HG03159 (cell line): Measurements from ENCODE around the gene CTDNEP1.
A peak's percentile ranks its signal among the peaks of the same experiment; 100 is the strongest.

ENCODE experiments used
- ATAC-seq: cut with Tn5 transposase; IDR thresholded peaks from one replicate; pipeline ENCODE4 v1.9.1; 2021; ENCODE audit warnings: mild to moderate bottlenecking, moderate library complexity; ENCODE audit not compliant: unreplicated experiment

Gene CTDNEP1

DNA sequence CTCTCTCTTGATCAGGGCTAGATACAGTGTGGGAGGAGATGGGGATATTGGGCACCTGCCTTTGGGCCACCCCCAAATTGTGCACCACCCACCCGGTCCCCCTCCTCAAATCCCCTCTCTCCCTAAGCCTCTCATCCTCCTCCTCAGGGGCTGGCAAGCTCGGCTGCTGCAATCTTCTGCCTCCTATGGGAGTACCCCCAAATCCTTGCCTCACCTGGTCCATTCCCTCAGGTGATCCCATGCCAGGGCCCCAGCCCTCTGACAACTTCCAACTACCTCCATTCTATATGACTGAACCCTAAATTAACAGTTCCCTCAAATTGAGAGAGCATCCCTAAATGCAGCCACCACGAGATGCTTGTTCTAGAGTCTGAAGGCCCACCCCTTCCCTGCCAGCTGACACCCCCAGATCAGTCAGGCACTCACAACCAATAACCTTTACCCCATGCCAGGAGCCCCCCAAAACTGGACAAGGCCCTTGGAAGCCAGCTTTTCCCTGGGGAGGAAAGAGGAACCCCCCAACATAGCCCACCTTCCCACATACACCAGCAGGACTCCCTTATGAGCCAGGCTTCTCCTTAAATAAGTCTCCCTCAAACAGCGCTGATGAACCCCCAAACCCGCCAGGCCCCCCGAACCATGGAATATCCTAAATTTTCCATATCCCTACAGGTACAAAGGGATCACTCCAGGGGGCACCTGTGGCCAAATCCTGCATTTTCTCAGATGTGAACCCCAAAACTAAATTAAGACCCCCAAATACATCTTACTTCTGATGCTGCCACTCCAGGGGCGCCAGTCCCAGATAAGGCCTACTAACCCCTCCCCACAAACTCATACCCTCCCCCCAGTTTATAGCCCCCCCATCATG lies 35.1 kb downstream of the CTDNEP1 start:
- no peak for ATAC-seq

DNA sequence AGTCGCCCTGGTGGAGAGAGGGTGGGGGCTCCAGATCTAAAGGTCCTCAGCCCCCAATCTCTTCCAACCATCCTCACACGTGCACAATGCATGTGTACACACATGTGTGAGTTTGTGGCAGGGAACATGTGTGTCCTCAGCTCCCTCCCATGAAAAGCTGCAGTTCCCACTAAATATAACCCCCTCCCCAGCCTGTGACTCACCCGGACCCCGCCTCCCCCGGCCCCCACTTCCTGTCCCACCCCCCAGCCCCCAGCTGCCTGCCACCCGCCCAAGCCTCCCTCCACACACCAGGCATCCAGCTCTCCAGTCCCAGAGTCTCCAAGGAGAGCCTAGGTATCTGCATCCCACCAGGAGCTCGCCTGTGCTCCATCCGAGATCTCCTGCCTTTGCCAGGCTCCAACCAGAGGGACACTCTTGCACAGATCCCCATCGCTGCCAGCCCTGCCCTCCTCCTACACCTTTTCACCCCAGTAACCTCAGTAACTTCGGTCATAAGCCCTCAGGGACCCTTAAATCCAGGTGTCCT lies 35.8 kb downstream of the CTDNEP1 start:
- no peak for ATAC-seq

DNA sequence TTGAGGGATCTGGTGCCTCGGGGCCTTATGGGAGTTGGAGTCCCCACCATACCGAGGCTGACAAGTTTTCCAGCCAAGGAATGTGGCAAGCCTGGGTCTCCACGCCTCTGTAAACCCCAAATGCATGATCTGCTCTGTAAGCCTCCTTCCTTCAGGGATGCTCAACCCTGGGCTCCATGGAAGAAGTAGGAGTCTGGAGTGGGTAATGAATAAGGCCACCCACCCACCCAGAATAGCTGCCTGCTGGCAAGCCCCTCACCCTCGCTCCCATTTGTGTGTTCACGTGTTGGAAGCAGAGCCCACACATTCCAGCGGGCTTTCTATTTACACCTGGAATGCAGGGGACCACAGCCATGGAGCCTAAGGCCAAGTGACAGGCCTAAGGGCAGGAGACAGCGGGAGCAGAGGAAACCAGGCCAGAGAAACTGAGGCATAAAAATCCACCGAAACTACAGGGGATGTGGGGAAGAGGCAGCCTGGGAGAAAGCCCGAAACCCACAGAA lies 36.3 kb downstream of the CTDNEP1 start:
- no peak for ATAC-seq

DNA sequence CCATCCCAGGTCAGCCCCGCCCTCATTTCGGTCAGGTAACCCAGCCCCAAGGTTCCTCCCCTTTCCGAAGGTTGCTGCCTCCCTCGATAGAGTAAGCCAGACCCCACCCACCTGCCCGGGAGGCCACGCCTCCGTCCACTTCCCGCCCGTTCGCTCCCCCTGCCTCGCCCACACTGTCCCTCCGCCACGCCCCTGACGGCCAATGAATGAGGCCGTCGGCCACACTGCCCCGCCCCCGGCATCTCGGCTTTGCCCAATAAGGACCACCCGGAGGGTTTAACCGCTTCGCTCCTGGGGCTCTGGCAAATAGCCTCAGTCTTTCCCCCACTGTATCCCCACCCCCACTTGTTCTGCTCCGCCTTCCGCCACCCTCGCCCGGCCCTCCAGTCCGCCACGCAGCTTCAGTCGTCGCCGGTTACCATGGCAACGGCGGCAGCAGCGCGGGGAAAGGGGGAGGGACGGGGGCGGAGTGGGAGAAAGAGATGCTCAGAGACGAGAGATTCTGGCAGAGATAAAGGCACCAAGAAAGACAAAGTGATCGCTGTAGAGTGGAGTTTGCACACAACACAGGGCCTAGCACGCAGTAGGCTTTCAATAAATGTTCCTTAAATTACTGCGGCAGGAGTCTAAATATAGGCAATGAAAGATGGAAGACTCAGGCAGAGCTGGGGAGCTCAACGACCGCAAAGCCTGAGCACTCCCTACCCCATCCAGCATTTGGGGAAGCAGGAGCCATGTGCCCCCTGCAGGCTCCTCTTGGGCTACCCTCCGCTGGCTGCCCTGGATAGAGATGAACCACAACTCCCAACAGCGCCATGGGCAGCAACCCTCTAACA lies 37.0 kb downstream of the CTDNEP1 start:
- ATAC-seq = peak; percentile 81

DNA sequence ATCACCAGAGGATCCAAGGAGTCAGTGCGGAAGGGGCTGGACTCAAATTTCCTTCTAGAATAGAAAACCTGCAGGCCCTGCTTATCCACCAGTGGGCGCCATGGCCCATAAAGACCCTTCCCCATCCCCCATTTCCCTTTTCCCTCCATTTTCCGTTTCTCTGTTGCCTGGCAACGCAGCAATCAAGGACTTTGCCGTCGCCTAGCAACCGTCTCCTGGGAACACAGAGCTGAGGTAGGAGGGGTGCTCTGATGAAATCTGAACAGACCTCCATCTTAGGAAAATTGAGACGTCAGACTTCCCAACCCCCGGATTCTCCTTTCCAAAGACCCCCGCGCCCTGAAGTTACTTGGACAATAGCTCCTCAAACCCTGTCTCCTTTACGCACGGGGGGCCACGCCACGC lies 37.6 kb downstream of the CTDNEP1 start:
- ATAC-seq = no peak

DNA sequence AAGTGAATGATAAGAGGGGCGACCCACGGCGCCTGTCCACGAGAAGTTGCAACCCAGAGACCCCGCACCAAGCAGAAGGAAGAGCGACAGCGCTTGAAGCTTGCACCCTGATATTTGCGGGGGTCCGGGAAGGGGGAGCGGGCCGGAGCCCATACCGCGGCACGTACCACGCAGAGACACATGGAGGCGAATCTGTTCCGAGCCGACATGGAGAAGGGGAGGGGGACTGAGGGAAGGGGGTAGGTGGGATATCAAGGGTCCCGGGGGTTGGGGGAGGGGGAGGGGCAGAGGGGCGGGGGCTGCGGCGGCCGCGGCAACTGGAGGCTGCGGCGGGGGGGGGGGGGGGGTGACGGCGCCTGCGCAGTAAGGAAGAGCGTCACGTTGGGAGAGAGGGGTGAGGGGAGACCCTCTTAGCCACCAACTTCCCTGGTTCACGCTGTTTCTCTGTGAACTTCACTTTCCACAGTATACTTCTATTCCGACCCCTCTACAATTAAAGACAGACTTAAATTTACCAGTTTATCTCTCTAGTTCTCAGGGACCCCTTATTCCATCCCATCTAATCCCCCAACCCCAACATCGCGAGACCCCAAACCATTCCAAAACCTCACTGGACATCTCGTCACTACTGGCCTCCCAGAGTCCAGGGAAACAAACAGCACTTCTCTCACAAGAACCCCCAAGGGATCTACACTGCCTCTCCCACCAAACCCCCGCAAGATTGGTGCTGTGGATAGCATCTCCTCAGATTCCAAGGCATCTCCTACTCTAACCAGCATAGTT lies 39.9 kb downstream of the CTDNEP1 start:
- no peak for ATAC-seq

DNA sequence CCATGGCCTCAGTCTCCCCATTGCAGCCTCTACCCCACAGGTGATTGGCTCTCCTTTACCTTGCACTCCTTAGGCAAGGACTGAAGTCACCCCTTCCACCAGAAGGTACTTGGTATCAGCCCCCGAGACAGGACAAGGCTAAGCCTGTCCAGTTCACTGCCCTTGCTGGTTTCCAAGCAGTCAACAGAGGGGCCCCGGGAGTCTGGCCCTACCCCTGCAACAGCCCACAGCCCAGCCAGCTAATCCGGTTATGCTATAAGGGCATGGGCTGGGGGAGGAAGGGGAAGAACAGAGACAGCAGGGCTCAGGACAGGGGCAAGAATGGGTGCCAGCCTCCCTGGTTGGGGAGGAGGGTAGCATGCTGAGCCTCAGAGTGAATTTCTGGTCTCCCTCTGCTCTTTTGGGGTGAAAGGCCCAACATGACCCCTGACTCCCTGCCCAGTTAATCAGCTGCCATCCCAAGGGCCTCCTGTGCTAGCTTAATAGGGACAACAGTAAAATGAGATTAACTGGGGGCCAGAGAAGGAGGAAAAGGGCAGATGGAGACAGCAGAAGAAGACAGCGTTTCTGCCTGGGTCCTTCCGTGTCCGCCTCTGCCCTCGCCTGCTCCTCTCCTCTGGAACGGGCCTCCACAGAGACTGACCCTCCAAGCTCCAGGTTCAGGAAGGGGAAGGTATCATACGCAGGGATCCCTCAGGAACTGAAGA lies 42.6 kb downstream of the CTDNEP1 start:
- no peak for ATAC-seq

DNA sequence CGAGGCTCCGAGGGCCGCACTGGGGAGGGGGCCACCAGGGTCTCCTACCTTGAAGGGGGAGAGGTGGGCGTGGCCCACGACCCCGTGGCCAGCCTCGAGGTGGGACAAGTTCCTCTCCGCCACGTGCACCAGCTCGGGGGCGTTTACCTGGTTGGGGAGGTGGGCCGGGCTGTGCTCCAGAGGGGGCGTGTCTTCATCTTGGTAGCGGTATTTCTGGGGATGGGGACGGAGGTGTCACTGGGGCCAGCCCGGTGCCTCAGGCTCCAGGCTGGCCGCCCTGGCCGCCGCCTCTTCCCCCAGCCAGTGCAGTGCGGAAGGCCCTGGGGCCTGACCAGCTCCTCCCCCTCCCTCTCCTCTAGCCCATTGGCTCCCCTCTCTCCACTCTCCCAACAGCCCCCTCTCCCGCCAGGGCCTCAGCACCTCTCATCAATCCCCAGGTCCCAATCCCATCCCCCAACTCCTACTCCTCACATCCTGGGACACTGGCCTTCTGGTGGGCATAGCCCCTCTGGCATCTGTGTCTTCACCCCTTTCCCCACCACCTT lies 43.4 kb downstream of the CTDNEP1 start:
- no peak for ATAC-seq

DNA sequence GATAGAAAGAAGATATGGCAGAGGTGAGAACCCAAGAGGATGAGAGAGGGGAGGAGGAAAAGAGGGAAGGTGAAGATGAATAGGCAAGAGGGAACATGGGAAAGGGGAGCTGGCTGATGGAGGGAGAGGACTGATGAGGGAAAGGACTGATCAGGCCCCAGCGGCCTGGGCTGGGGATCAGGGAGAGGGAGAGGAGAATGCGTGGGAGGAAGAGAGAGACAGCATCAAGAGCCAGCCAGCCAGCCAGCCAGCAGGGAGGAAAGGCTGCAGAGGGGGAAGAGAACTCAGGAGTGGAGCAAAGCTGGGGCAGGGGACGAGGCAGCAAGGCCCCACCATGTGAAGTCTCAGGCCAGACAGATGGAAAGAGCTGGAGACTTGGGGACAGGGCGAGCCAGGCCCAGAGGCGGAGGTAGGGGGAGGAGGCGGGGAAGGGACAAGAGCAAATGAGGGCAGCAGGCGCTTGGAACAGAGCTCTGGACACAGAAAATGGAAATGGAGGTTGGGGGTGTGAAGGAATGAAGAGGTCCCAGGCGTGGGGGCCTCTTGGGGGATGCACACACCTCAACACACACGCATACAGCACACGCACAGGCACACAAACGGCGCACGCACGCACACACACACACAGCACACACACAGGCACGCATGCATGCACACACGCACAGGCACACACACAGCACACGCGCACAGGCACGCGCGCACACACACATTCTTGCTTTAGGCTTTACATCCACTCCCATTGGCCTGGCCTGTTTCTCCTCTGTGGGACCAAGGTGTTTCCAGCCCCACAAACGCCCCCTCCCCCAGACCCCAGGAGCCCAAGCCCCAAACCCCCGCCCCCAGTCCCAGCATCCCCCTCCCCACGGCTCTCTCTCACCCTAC lies 44.2 kb downstream of the CTDNEP1 start:
- no peak for ATAC-seq

DNA sequence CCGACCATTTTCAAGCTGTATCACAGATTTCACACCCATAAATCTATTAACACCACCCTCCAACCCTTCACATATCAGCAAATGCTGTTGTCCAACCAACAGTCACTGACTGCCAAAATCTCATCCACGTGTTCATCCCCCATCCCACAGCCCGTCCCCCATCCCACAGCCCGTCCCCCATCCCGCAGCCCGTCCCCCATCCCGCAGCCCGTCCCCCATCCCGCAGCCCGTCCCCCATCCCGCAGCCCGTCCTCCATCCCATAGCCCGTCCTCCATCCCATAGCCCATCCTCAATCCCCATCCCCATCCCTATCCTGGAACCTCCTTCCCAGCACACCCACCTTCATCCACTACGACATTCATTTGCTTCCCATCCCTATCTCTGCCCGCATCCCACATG lies 46.0 kb downstream of the CTDNEP1 start:
- ATAC-seq = no peak

DNA sequence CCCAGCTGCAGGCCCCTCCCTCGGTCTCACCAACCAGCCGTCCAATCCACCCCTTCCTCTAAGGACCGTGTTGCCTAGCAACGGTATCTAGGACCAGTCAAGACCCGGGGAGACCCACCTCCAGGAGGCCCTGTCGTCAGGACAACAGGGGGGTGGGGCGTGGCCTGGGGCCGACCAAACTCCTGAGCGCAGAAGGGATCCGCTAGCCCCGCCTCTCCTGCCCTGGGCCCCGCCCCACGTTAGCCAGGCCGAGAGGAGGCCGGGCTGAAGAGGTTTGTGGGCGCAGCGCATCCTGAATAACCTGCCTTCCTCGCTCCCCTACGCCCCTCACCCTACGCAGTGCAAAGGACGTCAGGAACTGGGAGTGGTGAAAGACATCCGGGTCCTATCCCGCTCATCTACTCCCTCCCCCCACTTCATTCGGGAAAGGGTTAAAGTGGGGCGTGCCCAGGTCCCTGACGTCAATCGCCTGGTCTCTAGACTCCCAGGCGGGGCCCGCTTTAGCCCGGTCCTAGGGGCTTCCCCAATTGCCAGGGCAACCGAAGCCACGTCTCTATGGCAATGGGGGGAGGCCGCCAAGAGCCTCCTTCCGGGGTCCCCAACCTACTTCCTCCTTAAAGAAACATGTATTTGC lies 46.6 kb downstream of the CTDNEP1 start:
- peak; percentile 72 for ATAC-seq

DNA sequence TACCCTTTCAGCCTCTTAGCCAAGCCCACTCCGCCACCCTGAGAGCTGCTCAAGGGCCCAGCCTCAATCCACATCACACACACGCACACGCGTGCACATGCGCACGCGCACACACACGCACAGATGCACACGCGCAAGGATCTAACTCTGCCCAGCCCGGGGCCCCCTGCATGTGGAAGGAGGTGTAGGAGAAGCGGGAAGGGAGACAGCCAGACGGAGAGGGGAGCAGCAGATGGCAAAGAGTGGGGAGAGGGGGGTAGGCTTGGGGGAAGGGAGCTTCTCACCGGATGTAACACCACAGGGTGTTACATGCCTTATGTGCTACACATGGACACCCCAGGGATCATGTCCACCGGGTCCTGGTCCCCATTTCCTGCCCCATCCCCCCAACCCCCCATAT lies 47.2 kb downstream of the CTDNEP1 start:
- ATAC-seq = no peak

DNA sequence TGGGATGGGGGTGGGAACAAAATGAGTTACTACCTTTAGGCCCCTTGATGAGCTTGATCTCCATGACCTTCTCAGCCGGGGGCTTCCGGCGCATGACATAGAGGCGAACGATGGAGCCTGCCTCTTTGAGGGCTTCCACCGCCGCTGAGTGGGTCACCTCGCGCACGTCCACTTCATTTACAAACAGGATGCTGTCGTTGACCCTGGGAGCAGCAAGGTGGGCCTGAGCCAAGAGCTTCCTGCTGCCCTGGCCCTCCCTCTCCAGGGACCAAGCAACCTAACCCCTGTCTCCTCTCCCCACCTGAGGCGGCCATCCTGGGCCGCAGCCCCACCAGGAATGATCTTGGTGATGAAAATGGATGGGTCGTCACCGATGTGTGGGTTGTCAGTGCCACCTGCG lies 48.1 kb downstream of the CTDNEP1 start:
- ATAC-seq = no peak

DNA sequence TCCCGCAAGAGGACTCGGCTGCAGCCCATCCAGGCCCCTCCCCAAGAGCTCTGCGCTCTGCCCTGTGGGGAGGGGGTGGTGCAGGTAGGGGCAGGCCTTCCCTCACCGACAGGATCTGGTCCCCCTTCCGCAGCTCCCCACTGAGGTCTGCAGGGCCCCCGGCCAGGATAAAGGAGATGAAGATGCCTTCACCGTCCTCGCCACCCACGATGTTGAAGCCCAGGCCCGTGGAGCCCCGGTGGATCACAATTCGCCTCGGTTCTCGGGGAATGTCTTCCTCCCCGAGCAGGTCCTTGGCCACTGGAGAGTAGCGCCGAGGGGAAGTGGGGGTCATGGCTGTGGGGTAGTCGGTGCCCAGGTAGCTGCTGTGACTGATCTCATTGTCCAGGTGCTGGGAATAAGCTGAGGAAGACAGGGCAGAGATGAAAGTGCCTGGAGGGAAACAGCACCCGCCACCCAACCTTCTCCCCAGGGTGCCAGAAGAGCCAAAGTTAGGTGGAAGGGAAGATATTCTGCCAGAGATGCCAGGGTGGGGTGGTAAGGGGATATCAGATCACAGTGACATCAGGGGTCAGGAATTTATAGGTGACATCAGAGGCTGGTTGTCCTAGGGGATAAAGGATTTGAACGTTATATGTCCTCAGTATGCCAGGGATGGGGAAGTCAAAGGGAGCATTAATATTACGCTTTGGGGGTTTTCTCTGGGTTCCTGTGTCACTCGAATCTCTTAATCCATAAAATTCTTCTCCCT lies 54.7 kb downstream of the CTDNEP1 start:
- no peak for ATAC-seq

DNA sequence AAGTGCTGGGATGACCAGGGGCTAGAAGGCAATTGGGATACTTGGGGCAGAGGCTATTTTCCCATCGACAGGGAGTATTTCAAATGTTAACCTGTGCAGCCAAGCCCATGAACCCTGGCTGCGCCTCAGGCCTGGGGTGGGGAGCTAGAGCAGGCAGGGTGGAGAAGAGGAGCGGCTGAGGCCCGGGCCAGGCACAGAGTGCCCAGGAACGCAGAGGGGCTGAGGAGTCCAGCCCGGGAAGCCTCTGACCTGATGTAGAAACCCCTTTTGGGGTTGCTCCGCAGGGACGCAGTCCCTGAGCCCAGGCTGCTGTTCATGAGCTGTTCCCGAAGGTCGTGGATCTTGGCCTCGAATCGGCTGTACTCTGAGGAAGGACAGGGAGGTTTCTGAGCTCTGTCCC lies 55.6 kb downstream of the CTDNEP1 start:
- ATAC-seq = no peak
